GM21825 (cell line): ENCODE measurements around the gene IGFBP7.

Experiments
- ATAC-seq: cut with Tn5 transposase; IDR thresholded peaks from one replicate; pipeline ENCODE4 v1.9.1; 2021; ENCODE audit warnings: mild to moderate bottlenecking, moderate library complexity; ENCODE audit not compliant: unreplicated experiment

The IGFBP7 gene

GRCh38 chr4:57098415-57098814, 11.8 kb downstream of the IGFBP7 start:
- ATAC-seq, result no peak

- no peak for ATAC-seq
Observed at GRCh38 chr4:57097711-57098110, 12.5 kb downstream of the IGFBP7 start.

- no peak for ATAC-seq
Observed at GRCh38 chr4:57095956-57096355, 14.2 kb downstream of the IGFBP7 start.

DNA sequence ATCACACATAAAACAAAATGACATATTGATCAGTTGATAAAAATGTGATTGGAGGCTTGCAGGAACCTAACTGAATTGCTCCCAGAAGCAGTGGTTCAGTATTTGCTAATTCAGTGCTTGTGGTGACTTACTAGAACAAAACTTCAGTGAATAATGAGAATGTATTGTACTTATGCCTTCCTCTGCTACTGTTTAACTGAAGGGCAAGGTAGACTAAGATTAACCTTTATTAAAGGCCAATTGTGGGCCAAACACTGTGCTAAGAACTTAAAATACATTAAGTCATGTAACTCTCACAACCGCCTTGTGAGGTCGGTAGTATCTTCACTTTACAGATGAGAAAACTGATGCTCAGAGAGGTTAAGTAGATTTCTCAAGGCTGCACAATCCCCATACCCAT, 14.9 kb downstream of the IGFBP7 start:
- no peak for ATAC-seq

GRCh38 chr4:57094832-57095223, 15.4 kb downstream of the IGFBP7 start:
- no peak for ATAC-seq

- no peak for ATAC-seq
Observed at GRCh38 chr4:57093845-57094831, 16.0 kb downstream of the IGFBP7 start.

DNA sequence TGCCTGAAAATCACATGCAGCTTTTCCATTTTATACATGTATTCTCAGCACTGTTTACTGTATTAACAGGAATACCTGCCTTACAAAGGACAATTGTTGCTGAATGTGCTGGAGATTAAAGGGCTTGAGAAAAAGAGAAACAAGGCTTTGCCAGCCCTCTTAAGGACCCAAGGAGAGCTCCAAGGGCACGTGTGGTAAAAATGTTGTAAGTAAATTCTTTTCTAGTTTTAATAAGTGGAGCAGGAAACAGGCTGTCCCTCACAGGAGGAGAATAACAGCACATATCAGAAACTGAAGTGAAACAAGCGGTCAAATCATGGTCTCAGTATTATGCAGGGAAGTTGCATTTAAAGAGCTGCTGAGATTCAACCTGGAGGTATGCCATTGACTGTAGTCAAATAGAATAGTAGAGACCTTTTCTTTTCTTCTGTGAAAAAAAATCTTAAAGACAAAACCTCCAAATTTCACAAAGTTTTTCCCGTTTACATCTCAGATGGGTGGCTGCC, 18.5 kb downstream of the IGFBP7 start:
- no peak for ATAC-seq

GRCh38 chr4:57090079-57090478, 20.1 kb downstream of the IGFBP7 start:
- ATAC-seq, result no peak

DNA sequence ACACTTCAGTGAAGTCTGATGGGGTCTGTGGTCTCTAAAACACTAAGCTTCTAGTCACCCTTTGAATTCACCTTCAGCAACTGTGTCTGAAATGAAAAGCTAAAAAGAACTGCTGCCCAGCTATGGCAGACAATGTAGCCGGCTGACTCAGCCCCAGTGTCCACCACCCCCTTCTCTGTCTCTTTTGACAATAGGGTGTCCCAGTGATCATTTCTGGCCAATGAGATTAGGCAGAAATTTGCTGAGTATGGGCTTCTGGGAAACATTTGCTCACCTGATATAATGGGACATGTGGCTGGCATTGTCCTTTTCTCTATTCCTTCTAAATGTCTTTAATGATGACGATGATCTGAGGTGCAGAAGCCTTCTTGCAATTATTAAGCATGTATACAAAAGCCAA, 20.6 kb downstream of the IGFBP7 start:
- ATAC-seq, result no peak

GRCh38 chr4:57086031-57086723, 24.0 kb downstream of the IGFBP7 start:
- no peak for ATAC-seq

- no peak for ATAC-seq
Observed at GRCh38 chr4:57085278-57085677, 24.9 kb downstream of the IGFBP7 start.

DNA sequence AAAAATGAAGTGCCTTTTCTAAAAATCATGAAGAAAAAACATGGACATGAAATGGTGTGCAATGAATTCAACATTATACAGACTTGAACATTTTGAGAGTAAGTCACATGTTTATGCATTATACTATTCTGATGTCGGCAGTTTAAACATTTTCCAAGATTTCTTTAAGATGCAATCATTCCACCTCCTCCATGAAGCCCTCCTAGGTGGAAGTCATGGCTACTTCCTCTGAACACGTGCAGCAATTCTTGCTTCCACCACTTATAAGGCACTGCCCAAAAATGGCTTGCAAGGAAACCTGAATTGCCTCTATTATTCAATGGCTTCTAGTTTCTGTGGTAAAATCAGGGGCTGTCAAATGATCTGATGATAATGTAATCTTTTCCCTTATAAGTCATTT, 25.8 kb downstream of the IGFBP7 start:
- ATAC-seq, result no peak

DNA sequence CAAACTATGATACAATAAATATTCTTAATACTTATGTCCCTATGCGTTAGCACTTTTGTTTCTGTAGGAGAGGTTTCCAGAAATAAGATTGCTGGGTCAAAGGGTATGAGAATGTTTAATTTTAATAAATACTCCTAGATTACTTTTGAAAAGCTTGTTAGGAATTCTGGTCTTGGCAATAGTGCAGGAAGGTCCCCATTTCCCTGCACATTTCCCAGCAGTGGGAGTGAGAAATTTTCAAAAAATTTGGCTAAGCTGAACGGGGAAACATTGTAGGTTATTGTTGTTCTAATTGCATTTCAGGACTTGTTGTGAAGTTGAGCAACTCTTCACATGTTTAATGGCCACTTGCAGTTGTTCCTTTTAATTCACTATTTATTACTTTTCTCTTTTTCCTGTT, 27.1 kb downstream of the IGFBP7 start:
- ATAC-seq, result no peak

GRCh38 chr4:57081651-57082621, 28.2 kb downstream of the IGFBP7 start:
- ATAC-seq, result no peak

- no peak for ATAC-seq
Observed at GRCh38 chr4:57080781-57081650, 29.2 kb downstream of the IGFBP7 start.

DNA sequence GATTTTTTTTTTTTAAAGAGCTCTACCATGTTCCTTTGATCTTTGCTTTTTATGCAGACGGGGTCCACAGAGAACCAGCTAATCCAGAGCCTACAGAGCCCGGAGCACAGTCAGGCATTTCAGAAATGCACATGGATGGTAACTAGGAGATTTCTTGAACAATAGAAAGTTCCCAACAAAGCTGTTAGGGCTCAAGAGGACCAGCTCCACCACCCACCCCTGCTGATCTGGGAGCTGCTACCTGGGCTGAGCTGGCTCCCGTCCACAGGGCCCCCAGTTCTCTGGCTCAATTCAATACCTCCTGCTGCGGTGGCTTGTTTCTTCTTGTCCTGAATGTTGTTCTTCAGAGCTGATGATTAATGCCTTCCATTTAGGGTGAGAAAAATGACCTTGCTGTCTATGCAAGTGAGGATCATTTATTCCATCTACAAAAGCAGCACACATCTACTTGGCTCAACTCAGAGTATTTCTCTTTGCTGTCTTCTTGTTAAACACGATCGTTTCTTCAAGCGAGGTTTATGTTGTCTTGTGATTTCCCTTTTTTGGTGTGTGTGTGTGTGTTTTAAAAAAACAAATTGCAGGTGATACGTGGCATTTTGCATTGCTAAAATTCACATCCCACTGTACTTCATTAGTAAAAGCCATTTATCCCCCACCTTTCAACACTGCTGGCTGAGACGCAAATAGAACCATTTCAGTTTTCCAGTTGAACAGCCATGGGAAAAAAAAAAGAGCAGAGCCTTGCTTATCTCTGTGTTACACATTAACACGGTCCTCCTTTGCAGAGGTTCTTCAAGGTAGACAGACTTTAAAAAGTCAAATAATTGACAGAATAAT, 31.3 kb downstream of the IGFBP7 start:
- no peak for ATAC-seq

DNA sequence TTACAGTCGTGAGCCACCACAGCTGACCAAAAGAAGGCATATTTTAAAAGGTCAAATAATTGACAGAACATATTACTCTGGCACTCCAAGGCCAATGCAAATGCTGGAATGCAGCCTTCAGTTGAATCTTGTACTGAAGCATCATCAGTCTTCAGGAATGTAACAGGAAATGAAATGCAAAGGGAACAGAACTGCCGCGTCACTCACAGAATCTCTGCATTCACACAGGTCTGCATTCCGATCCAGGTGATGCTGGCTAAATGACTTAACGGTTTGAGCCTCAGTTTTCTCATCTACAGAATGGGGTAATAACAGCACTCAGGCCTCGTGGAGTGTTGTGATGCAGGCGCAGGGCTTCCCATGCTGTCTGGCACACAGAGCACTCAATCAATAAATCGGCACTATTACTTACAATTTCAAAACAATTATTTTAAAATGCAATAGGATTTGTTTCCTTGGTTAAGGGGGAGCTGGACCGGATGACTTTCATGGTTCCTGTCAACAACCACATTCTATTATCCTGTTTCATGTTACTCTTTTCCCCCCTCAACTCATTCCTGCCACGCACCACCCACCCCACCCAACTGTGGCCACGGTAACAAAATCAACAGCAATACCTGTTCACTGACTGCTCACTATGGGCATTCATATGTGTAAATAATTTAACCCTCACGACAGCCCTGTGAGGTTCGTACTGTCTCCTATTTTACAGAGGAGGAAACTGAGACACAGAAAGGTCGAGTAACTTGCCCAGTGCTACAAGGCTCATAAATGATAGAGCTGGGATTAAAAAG, 32.4 kb downstream of the IGFBP7 start:
- no peak for ATAC-seq

DNA sequence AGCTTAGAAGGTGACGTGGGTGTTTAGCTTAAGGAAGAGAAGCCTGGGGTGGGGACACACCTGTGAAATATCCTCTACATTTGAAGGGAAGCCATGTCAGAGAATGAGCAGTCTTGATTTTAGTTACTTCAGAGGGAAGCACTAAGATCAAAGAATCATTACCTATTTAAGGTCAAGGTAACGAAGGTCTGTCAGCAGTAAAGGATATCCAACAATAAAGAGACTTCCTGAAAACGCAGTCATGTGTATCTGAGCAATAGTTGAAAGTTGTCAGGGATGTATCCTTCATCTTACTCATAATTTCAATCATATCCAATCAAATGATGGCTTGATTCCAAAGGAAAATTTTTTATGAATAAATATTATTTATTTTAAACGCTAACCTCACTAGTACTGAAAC, 33.5 kb downstream of the IGFBP7 start:
- no peak for ATAC-seq
